Measurements from ENCODE around the gene FPGS.

GRCh38 chr9:127793093-127793708 lies 9.5 kb upstream of the FPGS start:
- TF ChIP-seq POLR2A (IDR thresholded peaks at IDR 0.05) (no peak), CTCF (IDR thresholded peaks at IDR 0.05) (no peak)
